ENCODE results near the gene PPP1R2. TPM values are rescaled to one million over a fixed set of nuclear protein-coding genes. Genes with fewer than 3 reads are reported as not detected.

PPP1R2 gene
- total RNA-seq = 36.2 and 37.3 TPM in 2 replicates
- 18.1 and 19.9 TPM in 2 replicates for polyA plus RNA-seq
- 13.4 and 17.8 TPM in 2 replicates for polyA plus RNA-seq (2011; cell fraction: cytosol; rRNA removed)
- polyA plus RNA-seq (2011; cell fraction: nucleus; rRNA removed) = 10.3 and 12.3 TPM in 2 replicates
- 11.7 and 19.1 TPM in 2 replicates for polyA plus RNA-seq (2012)
- polyA minus RNA-seq = 30.5 and 38.1 TPM in 2 replicates
- polyA minus RNA-seq (2011; cell fraction: cytosol; rRNA and poly(A)+ RNA removed) = 134 TPM
- 19.8 and 20.5 TPM in 2 replicates for polyA minus RNA-seq (2011; cell fraction: nucleus; rRNA and poly(A)+ RNA removed)
- Bru-seq, nascent RNA = percentile 82 among the genes with signal in this experiment
- percentile 85 among the genes with signal in this experiment for BruChase-seq, experiment 1, labeled RNA remaining after a 6-hour chase
- BruChase-seq, experiment 2, labeled RNA remaining after a 2-hour chase = percentile 76 among the genes with signal in this experiment
- long read RNA-seq, transcript PPP1R2-206 (6 exons, 3,450 nt) = major isoform, 116 of 125 reads
- long read RNA-seq, partial matches to known transcripts = 1 of 125 reads
- long read RNA-seq, other reads (novel, unspliced or antisense) = 6 of 125 reads

- DNase-seq (ENCODE audit: low read depth, low spot score) (peak; percentile 92), FAIRE-seq (peak; percentile 79)
- Histone ChIP-seq H3K9me3 (replicated peaks; ENCODE audit: control insufficient read depth, insufficient read depth, low read length) (no peaks in the 10 kb centered on the region), H3K27me3 (ENCODE audit: control insufficient read depth in 2 of 2, insufficient read depth in 2 of 2, low read length in 2 of 2) (peaks cover 2% of the 10 kb centered on the region in 2 experiments), H3K4me3 (replicated peaks in 1 of 3; ENCODE audit: insufficient read depth in 1 of 3, low read depth in 1 of 3, low read length in 3 of 3) (peak within 1 kb of the TSS; percentile 30 to 97 (median 93)), H4K20me1 (replicated peaks; ENCODE audit: control insufficient read depth, extremely low read depth, insufficient read depth, low read length) (no peaks in the 10 kb centered on the region), H3K9ac (replicated peaks; ENCODE audit: extremely low read depth, insufficient read depth, low read length) (peak within 1 kb of the TSS; percentile 73), H3K79me2 (ENCODE audit: control insufficient read depth, insufficient read depth, low read length) (peaks cover 28% of the 10 kb centered on the region), H2AFZ (ENCODE audit: low read depth, low read length) (peak within 1 kb of the TSS; percentile 82), H3K36me3 (ENCODE audit: control insufficient read depth in 2 of 2, extremely low read depth in 1 of 2, insufficient read depth in 2 of 2, low read length in 2 of 2) (no peaks in the 10 kb centered on the region), H3K27ac (ENCODE audit: insufficient read depth, low read depth, low read length) (peak within 1 kb of the TSS; percentile 61), H3K4me2 (ENCODE audit: insufficient read depth, low read length) (peak within 1 kb of the TSS; percentile 98), H3K4me1 (ENCODE audit: control insufficient read depth, extremely low read depth, insufficient read depth, low read length) (peaks cover 33% of the 10 kb centered on the region), H3K9me1 (replicated peaks; ENCODE audit: control insufficient read depth, extremely low read depth, insufficient read depth, low read length) (no peaks in the 10 kb centered on the region)
- BruUV-seq (replicated peaks) = TSS peak; percentile 46
- dilution Hi-C loops (cut with MboI; ENCODE audit: extremely low pct_ligation_motif_present, low sequenced_read_pairs) = no loop called here
- POLR2A ChIA-PET = interaction anchor here (0.7 to 1.9 kb wide), 4 partner anchors 10 to 272 kb away, joined by 3 to 10 read pairs (median 6); partner anchors contain the start of genes ACAP2 and XXYLT1
- intact Hi-C loops (cut with micrococcal nuclease) = loop anchor here (2.0 to 10.0 kb wide), 2 partner anchors 100 to 312 kb away; partner anchors contain the start of gene ACAP2
- CTCF ChIA-PET = interaction anchor here (0.9 to 2.2 kb wide), 6 partner anchors 14 to 352 kb away, joined by 3 to 23 read pairs (median 4); partner anchors contain the start of gene XXYLT1
- TF ChIP-seq MAX (IDR thresholded peaks at IDR 0.05; ENCODE audit: insufficient read depth, insufficient read length) = no peak
- no peak for TF ChIP-seq EZH2 (IDR thresholded peaks at IDR 0.05; ENCODE audit: borderline replicate concordance, low read depth, low read length, severe bottlenecking)
- TF ChIP-seq POLR2A (IDR thresholded peaks at IDR 0.05; ENCODE audit: low read depth, low read length) = peak; percentile 95
- TF ChIP-seq FOS (IDR thresholded peaks at IDR 0.05; ENCODE audit: borderline replicate concordance, insufficient read depth, low read length) = no peak
- no peak for TF ChIP-seq MYC (IDR thresholded peaks at IDR 0.05; ENCODE audit: low read depth, low read length)
- no peak for TF ChIP-seq GATA2 (IDR thresholded peaks at IDR 0.05; ENCODE audit: insufficient read depth, insufficient read length, low read depth, low read length)
- TF ChIP-seq POLR2AphosphoS5 (IDR thresholded peaks at IDR 0.05; ENCODE audit: insufficient read depth, low read depth, low read length) = peak; percentile 98
- no peak for TF ChIP-seq JUN (IDR thresholded peaks at IDR 0.05; ENCODE audit: borderline replicate concordance, insufficient read depth, insufficient read length, low read depth)
Observed at GRCh38 chr3:195542698-195543499, at the start of gene PPP1R2. Gene PPP1R2, minus strand, starts transcription at chr3:195543325. Its CDS starts 300 bp downstream, at chr3:195543025.
